GM06990 (cell line): Measurements from ENCODE around the gene MLLT1.
"Not testable (repeated sequence)": the region's sequence is repeated elsewhere in the genome, so short reads cannot be mapped to it uniquely, and the experiment has no call there.

Experiments used
- DNase-seq: peaks from one replicate; pipeline ENCODE4 v3.0.0-alpha.2; 2011; ENCODE audit not compliant: insufficient read length; ENCODE audit errors: extremely low read depth
- H3K27me3 ChIP-seq: replicated peaks from 2 replicates; pipeline ENCODE4 v1.6.0; 2011; ENCODE audit warnings: low read length; ENCODE audit not compliant: control insufficient read depth, insufficient read depth
- H3K36me3 ChIP-seq: 2 replicates; pipeline ENCODE4 v1.5.1; 2011; ENCODE audit warnings: low read length; ENCODE audit not compliant: control insufficient read depth, insufficient read depth
- H3K4me3 ChIP-seq: replicated peaks from 2 replicates; pipeline ENCODE4 v1.5.1; 2011; ENCODE audit warnings: low read depth, mild to moderate bottlenecking, control low read depth, low read length
- CTCF ChIP-seq: IDR thresholded peaks from 2 replicates; pipeline ENCODE4 v1.5.1; 2011; ENCODE audit warnings: low read length, control low read depth, mild to moderate bottlenecking, inconsistent platforms; ENCODE audit not compliant: insufficient read depth, poor library complexity, severe bottlenecking

MLLT1 gene

GRCh38 chr19:6292006-6292405, 12.2 kb upstream of the MLLT1 start:
- DNase-seq: no peak
- TF ChIP-seq CTCF: no peak
- H3K27me3 ChIP-seq: no peaks in the 10 kb centered on the region
- no peak overlapping the region for H3K4me3 ChIP-seq
- H3K36me3 ChIP-seq: no peaks in the 10 kb centered on the region

- H3K27me3 ChIP-seq: no peaks in the 10 kb centered on the region
- H3K36me3 ChIP-seq: no peaks in the 10 kb centered on the region
- H3K4me3 ChIP-seq: no peak overlapping the region
- DNase-seq: no peak
- no peak for TF ChIP-seq CTCF
Observed at GRCh38 chr19:6288737-6289136, 9.0 kb upstream of the MLLT1 start.

- Histone ChIP-seq H3K27me3 (no peaks in the 10 kb centered on the region), H3K36me3 (no peaks in the 10 kb centered on the region), H3K4me3 (no peak overlapping the region)
- TF ChIP-seq CTCF: no peak
- no peak for DNase-seq
Observed at GRCh38 chr19:6287269-6287885, 7.6 kb upstream of the MLLT1 start.

GRCh38 chr19:6286676-6287075, 6.9 kb upstream of the MLLT1 start:
- Histone ChIP-seq H3K36me3 (no peaks in the 10 kb centered on the region), H3K27me3 (no peaks in the 10 kb centered on the region), H3K4me3 (no peak overlapping the region)
- no peak for DNase-seq
- no peak for TF ChIP-seq CTCF

- not testable (repeated sequence) for H3K27me3 ChIP-seq, H3K36me3 ChIP-seq, H3K4me3 ChIP-seq, DNase-seq
Observed at GRCh38 chr19:6282393-6282792, 2.6 kb upstream of the MLLT1 start.

GRCh38 chr19:6279620-6279930, 200 bp downstream of the MLLT1 start:
- Histone ChIP-seq H3K36me3 (peaks cover 5% of the 10 kb centered on the region; the same call in 1 of the 2 replicates), H3K27me3 (no peaks in the 10 kb centered on the region), H3K4me3 (peak overlapping the region; percentile 78)
- TF ChIP-seq CTCF: no peak
- DNase-seq: no peak
